GM19452 (cell line): ENCODE results near the gene HFM1.

Experiments
- ATAC-seq: cut with Tn5 transposase; IDR thresholded peaks from one replicate; pipeline ENCODE4 v1.9.1; 2021; ENCODE audit not compliant: unreplicated experiment

The HFM1 gene

DNA sequence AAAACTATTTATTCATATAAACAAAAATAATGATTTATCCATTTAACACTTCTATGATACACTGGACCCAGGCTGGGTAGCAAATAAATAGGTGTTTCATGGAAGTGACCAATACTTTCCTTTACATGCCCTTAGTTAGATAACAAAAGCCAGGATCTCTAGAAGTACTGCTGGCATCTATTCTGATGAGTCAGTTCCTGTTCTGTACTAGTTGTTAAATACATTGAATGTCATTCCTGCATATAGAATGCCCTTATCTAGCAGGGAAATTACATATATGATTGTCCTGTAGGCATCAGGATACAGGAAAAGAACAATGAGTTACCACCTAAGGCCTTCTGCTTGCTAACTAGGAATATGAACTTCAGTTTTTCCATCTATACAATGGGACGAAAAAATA lies 130.8 kb downstream of the HFM1 start:
- no peak for ATAC-seq

DNA sequence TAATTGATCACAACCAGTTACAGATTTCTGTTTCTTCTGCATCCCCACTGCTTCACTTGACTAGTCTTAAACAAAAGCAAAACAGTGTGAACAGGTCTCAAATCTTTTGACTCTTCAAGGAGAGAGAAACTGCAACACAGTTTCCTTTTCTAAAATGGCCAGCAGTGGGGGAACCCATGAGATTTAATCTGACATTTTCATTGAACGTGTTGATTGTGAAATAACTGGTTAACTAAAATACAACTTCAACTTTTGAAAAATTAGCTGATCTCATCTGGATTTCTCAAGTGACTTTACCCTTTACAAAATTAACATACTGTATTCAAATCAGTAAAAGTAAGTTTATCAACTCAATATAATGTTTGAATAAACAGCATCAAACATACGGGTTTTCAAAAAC lies 143.0 kb downstream of the HFM1 start:
- no peak for ATAC-seq

- ATAC-seq = no peak
These were observed 159.2 kb downstream of the HFM1 start for GRCh38 chr1:91245435-91245834.

DNA sequence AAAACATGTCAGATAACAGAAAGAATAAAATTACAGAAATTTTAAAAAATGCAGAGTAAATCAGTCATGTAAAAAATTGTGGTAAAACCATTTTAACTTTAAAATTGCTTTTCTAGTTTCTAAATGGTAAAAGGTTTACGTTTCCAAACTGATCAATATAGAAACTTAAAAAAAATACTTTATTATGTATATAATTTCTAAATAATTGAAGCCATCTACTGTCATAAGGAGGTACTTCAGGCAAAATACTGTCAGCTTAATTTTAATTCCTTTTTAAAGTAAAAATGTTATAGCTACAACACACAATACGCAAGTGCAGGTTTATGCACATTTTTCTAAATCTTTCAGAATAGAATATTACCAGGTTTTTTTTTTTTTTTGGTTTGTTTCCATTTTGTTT lies 159.9 kb downstream of the HFM1 start:
- no peak for ATAC-seq

DNA sequence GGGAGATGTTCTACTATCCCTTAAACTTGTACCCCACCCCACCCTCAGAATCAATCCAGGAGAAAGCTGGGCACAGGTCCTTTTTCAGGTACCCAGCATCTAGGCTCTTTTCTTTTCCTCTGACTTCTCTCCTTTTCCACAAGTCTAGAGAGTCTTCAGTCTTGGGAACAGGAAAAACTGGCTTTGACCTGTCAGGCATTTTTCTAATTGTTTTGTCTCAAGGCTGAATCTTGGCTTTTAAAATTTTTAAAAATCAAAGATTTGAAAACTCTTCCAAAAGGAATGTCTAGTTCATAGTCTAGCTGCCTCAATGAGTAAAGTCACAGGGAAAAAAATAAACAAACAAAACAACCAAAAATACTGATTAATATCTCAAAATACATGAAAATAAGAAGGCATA lies 161.5 kb downstream of the HFM1 start:
- no peak for ATAC-seq

- no peak for ATAC-seq
These were observed 170.5 kb downstream of the HFM1 start for GRCh38 chr1:91234181-91234580.

DNA sequence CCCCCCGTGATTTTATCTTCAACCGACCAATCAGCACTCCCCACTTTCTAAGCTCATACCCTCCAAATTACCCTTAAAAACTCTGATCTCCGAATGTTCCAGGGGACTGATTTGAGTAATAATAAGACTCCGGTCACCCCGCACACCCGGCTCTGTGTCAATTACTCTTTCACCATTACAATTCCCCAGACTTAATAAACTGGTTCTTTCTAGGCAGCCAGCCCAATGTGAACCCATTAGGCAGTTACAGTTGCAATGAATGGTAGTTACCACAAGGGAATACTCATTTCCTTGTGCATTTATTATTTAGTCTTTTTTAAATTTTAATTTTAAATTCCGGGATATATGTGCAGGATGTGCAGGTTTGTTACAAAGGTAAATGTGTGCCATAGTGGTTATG lies 177.9 kb downstream of the HFM1 start:
- ATAC-seq = no peak

- no peak for ATAC-seq
These were observed 179.8 kb downstream of the HFM1 start for GRCh38 chr1:91224878-91225277.

GRCh38 chr1:91221017-91221416 lies 183.6 kb downstream of the HFM1 start:
- no peak for ATAC-seq

DNA sequence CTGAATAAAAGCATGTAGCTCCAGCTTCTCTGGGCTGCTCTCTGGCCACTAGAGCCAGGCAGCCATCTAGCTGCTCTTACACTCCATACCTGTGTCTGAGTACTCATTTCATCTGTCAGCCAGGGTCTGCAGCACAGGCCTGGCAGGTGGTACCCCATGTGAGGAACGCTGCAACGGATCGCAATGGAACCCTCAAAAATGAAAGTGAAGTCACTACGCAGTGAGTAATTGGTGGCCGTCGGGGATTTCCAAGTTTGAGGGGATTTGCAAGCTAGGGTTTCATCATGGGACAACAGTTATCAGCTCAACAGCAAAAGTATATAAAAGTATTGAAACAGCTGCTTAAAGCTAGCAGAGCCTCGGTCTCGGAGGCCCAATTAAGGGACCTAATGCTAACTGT lies 186.7 kb downstream of the HFM1 start:
- ATAC-seq = no peak
